ENCODE measurements around the gene USP36. TPM values are rescaled to one million over a fixed set of nuclear protein-coding genes. Genes with fewer than 3 reads are reported as not detected.

USP36 gene
- polyA plus RNA-seq, 3 donors = 4.4 to 30.0 (median 6.1) TPM

DNA sequence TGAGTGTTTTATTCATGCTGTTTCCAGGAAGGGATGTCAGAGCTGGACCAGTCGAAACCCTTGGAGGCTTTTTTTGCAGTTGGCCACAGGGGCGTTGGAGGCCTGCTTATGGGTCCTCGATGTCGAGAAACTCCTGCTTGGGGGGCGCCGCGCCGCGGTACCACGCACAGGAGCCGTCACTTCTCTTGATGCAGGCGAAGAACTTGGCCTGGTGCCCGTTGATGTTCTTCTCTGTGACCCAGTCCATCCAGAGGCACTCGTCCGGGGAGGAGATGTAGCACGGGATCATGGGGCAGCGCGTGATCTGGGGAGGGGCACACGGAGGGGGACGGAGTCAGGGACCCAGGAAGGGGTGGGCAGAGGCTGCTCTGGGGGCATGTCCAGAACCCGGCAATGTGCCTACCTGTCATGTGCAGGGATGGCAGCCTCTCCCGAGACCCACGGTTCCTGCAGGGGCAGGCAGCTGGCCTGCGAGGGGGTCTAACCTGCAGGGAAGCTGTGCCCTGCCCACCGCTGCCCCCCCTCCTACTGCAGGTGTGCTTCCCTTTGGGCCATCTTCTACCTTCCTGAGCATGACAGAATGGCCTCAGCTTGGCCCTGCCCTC is 15.0 kb upstream of the USP36 start:
- peaks cover 60 to 76% of the 10 kb centered on the region in 2 donors for H3K36me3 ChIP-seq (replicated peaks in 1 of 2; ENCODE audit: control insufficient read depth in 1 of 2, insufficient read depth in 2 of 2, low read length in 2 of 2)
- peaks cover 78% of the 10 kb centered on the region for H4K20me1 ChIP-seq (ENCODE audit: insufficient read depth, low read length)
- H2AFZ ChIP-seq (ENCODE audit: insufficient read depth, low read depth, low read length, poor library complexity, severe bottlenecking) = no peak overlapping the region
- Mint-ChIP-seq H3K4me3 (no peak overlapping the region), H3K4me1 (peaks cover 2% of the 10 kb centered on the region), H3K9me3 (no peaks in the 10 kb centered on the region), H3K36me3 (peaks cover 66 to 85% of the 10 kb centered on the region in 2 donors), H3K27me3 (ENCODE audit: low read depth in 3 of 3) (peaks cover 1 to 3% (median 2%) of the 10 kb centered on the region in 3 donors), H3K27ac (peak overlapping the region in 3 of 7 donors; percentile 6 to 66 (median 45))
- no peak overlapping the region for H3K9ac ChIP-seq (ENCODE audit: insufficient read depth, low read length, poor library complexity, severe bottlenecking)
- no peak for DNase-seq
- no peaks in the 10 kb centered on the region for H3K9me3 ChIP-seq (replicated peaks in 1 of 2; ENCODE audit: control insufficient read depth in 1 of 2, insufficient read depth in 1 of 2, low read length in 2 of 2)
- intact Hi-C loops (cut with micrococcal nuclease) = no loop called here
- H3K27me3 ChIP-seq (ENCODE audit: control insufficient read depth in 2 of 2, insufficient read depth in 2 of 2, low read length in 2 of 2) = no peaks in the 10 kb centered on the region
- H3K4me2 ChIP-seq (replicated peaks; ENCODE audit: extremely low read depth, low read length, poor library complexity, severe bottlenecking) = no peak overlapping the region
- H3K27ac ChIP-seq (ENCODE audit: low read depth in 1 of 2, low read length in 2 of 2) = no peak overlapping the region
- 97% methylated on average over 25 of the region's 25 CpGs for WGBS (ENCODE audit: insufficient coverage)
- no peaks in the 10 kb centered on the region for H3K79me2 ChIP-seq (ENCODE audit: insufficient read depth, low read length)
- no peaks in the 10 kb centered on the region for H3K4me1 ChIP-seq (ENCODE audit: control insufficient read depth in 1 of 2, insufficient read depth in 2 of 2, low read length in 2 of 2)
- H3K4me3 ChIP-seq (replicated peaks in 1 of 3; ENCODE audit: low read depth in 2 of 3, low read length in 3 of 3) = no peak overlapping the region
- TF ChIP-seq, protein P1, sequence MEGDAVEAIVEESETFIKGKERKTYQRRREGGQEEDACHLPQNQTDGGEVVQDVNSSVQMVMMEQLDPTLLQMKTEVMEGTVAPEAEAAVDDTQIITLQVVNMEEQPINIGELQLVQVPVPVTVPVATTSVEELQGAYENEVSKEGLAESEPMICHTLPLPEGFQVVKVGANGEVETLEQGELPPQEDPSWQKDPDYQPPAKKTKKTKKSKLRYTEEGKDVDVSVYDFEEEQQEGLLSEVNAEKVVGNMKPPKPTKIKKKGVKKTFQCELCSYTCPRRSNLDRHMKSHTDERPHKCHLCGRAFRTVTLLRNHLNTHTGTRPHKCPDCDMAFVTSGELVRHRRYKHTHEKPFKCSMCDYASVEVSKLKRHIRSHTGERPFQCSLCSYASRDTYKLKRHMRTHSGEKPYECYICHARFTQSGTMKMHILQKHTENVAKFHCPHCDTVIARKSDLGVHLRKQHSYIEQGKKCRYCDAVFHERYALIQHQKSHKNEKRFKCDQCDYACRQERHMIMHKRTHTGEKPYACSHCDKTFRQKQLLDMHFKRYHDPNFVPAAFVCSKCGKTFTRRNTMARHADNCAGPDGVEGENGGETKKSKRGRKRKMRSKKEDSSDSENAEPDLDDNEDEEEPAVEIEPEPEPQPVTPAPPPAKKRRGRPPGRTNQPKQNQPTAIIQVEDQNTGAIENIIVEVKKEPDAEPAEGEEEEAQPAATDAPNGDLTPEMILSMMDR (IDR thresholded peaks at IDR 0.05) = no peak

DNA sequence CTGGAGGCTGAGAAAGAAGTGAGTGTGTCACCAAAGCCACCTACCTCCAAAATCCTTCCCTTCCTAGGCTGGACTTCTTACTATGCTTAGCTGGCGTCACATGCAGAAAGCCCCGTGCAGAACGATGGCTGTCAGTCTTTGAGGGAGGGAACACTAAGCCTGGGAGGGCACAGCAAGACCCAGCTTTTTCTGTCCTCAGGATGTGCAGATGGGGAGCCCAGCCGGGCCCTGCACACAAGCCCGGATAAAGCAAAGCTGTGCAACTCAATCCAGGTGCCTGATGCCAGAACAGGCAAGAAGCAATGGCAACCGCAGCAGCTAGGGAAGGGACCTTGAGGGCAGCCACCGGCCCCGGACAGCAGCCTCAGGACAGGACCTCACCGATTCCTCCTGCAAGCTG is 13.9 kb upstream of the USP36 start:
- 92% methylated on average over 5 of the region's 9 CpGs for WGBS (ENCODE audit: insufficient coverage)
- intact Hi-C loops (cut with micrococcal nuclease) = no loop called here

More for the DNA sequence above, 13.9 kb upstream of the USP36 start:
- H3K4me1 Mint-ChIP-seq = no peaks in the 10 kb centered on the region
- DNase-seq = no peak
- H3K9me3 ChIP-seq (replicated peaks in 1 of 2; ENCODE audit: control insufficient read depth in 1 of 2, insufficient read depth in 1 of 2, low read length in 2 of 2) = no peaks in the 10 kb centered on the region
- H3K79me2 ChIP-seq (ENCODE audit: insufficient read depth, low read length) = no peaks in the 10 kb centered on the region
- H3K36me3 Mint-ChIP-seq = peaks cover 59 to 76% of the 10 kb centered on the region in 2 donors
- H3K9ac ChIP-seq (ENCODE audit: insufficient read depth, low read length, poor library complexity, severe bottlenecking) = no peak overlapping the region
- H3K27ac Mint-ChIP-seq = no peak overlapping the region
- H3K4me3 Mint-ChIP-seq = no peak overlapping the region
- no peaks in the 10 kb centered on the region for H3K27me3 ChIP-seq (ENCODE audit: control insufficient read depth in 2 of 2, insufficient read depth in 2 of 2, low read length in 2 of 2)
- no peak overlapping the region for H3K4me3 ChIP-seq (replicated peaks in 1 of 3; ENCODE audit: low read depth in 2 of 3, low read length in 3 of 3)
- H3K4me1 ChIP-seq (ENCODE audit: control insufficient read depth in 1 of 2, insufficient read depth in 2 of 2, low read length in 2 of 2) = no peaks in the 10 kb centered on the region
- H3K36me3 ChIP-seq (replicated peaks in 1 of 2; ENCODE audit: control insufficient read depth in 1 of 2, insufficient read depth in 2 of 2, low read length in 2 of 2) = peaks cover 55 to 68% of the 10 kb centered on the region in 2 donors
- peaks cover 1 to 3% (median 2%) of the 10 kb centered on the region in 3 donors for H3K27me3 Mint-ChIP-seq (ENCODE audit: low read depth in 3 of 3)
- peaks cover 71% of the 10 kb centered on the region for H4K20me1 ChIP-seq (ENCODE audit: insufficient read depth, low read length)
- no peaks in the 10 kb centered on the region for H3K9me3 Mint-ChIP-seq
- no peak overlapping the region for H3K4me2 ChIP-seq (replicated peaks; ENCODE audit: extremely low read depth, low read length, poor library complexity, severe bottlenecking)
- H3K27ac ChIP-seq (ENCODE audit: low read depth in 1 of 2, low read length in 2 of 2) = no peak overlapping the region
- TF ChIP-seq, protein P1 (IDR thresholded peaks at IDR 0.05) = no peak
- H2AFZ ChIP-seq (ENCODE audit: insufficient read depth, low read depth, low read length, poor library complexity, severe bottlenecking) = no peak overlapping the region

All from CD14-positive monocyte (primary cell).